Epithelial cell of esophagus (primary cell): ENCODE results near the gene EPS8.

Experiments used
- DNase-seq: peaks from one replicate; pipeline ENCODE4 v3.0.0; 2010; ENCODE audit warnings: low read depth
- H3K4me3 ChIP-seq: 2 replicates; pipeline ENCODE4 v1.5.1; 2011; ENCODE audit warnings: mild to moderate bottlenecking, low read length, control low read depth
- CTCF ChIP-seq: IDR thresholded peaks from 2 replicates; pipeline ENCODE4 v1.5.1; 2011; ENCODE audit warnings: low read depth, mild to moderate bottlenecking, low read length, control low read depth, inconsistent platforms; ENCODE audit not compliant: insufficient read depth; ENCODE audit errors: missing control alignments

EPS8 gene

GRCh38 chr12:15829255-15829654 lies 40.1 kb upstream of the EPS8 start:
- no peak overlapping the region for H3K4me3 ChIP-seq
- no peak for TF ChIP-seq CTCF
- no peak for DNase-seq

- no peak for DNase-seq
- TF ChIP-seq CTCF: no peak
Observed at GRCh38 chr12:15827136-15827535, 37.9 kb upstream of the EPS8 start.

GRCh38 chr12:15824516-15824915 lies 35.3 kb upstream of the EPS8 start:
- DNase-seq: no peak
- no peak overlapping the region for H3K4me3 ChIP-seq
- no peak for TF ChIP-seq CTCF

More at GRCh38 chr12:15827136-15827535, 37.9 kb upstream of the EPS8 start:
- no peak overlapping the region for H3K4me3 ChIP-seq

GRCh38 chr12:15823360-15824128 lies 34.4 kb upstream of the EPS8 start:
- H3K4me3 ChIP-seq: no peak overlapping the region
- TF ChIP-seq CTCF: no peak
- DNase-seq: peak; percentile 35

GRCh38 chr12:15819644-15820437 lies 30.7 kb upstream of the EPS8 start:
- no peak for DNase-seq
- H3K4me3 ChIP-seq: no peak overlapping the region
- no peak for TF ChIP-seq CTCF

GRCh38 chr12:15818418-15818817 lies 29.2 kb upstream of the EPS8 start:
- no peak for TF ChIP-seq CTCF
- DNase-seq: no peak
- H3K4me3 ChIP-seq: no peak overlapping the region
